Ishikawa (cell line): ENCODE results near the gene TKT.

Experiments used
- CREB1 ChIP-seq: IDR thresholded peaks from 2 replicates; pipeline ENCODE4 v1.6.1; 2012; ENCODE audit warnings: low read depth
- FOXM1 ChIP-seq: IDR thresholded peaks from 2 replicates; pipeline ENCODE4 v1.6.1; 2012; ENCODE audit warnings: low read depth, borderline replicate concordance
- RAD21 ChIP-seq: IDR thresholded peaks from 2 replicates; pipeline ENCODE4 v1.6.1; 2012; ENCODE audit warnings: low read depth
- TAF1 ChIP-seq: IDR thresholded peaks from 2 replicates; pipeline ENCODE4 v1.6.1; 2012; ENCODE audit warnings: low read depth, mild to moderate bottlenecking
- YY1 ChIP-seq: IDR thresholded peaks from 2 replicates; pipeline ENCODE4 v1.6.1; 2012; ENCODE audit warnings: low read depth
- TF ChIP-seq, protein P1 (sequence below): IDR thresholded peaks from 2 replicates; pipeline ENCODE4 v1.6.1; 2012
- TF ChIP-seq, protein P2 (sequence below): IDR thresholded peaks from 2 replicates; pipeline ENCODE4 v1.6.1; 2012; ENCODE audit warnings: low read depth, mild to moderate bottlenecking
- TF ChIP-seq, protein P3 (sequence below): IDR thresholded peaks from 2 replicates; pipeline ENCODE4 v1.6.1; 2012

DNA sequence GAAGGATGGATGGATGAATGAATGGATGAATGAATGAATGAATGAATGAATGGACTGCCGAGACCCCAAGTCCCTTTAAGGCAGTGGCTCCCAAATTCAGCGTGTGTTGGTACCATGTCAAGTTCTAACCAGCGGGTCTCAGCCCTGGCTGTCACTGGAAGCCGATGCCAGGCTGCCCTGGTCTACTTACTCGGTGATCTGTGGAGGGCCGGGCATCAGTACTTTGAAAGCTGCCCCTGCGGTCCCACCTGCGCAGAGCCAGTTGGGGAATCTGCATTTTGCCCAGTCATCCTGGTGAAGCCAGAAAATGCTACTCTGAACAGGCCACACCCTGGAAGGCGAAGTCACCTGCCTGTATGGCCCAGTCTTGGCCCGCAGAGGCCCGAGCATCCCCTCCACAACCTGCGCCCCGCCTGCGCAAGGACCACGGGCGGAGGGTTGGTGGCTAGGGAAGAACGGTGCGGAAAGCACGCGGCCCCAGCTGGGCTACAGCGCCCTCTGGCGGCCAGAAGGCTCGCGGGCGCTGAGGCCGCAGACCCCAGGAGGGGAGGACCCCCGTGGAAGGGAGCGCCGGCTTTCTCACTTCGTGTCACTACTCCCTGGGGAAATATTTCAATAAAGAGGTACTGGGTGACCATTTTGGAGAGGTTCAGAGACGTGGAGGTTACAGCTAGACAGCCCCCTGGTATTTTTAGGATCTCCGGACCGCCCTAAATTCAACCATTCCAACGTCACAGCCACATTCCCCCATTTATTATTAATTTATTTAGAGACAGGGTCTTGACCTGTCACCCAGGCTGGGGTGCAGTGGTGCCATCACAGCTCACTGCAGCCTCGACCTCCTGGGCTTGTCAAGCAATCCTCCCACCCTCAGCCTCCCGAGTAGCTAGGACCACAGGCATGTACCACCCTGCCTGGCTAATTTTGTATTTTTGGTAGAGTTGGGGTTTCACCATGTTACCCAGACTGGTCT lies 59.9 kb downstream of the TKT start:
- TF ChIP-seq, protein P1, sequence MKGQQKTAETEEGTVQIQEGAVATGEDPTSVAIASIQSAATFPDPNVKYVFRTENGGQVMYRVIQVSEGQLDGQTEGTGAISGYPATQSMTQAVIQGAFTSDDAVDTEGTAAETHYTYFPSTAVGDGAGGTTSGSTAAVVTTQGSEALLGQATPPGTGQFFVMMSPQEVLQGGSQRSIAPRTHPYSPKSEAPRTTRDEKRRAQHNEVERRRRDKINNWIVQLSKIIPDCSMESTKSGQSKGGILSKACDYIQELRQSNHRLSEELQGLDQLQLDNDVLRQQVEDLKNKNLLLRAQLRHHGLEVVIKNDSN, result 0 out of 2 replicates have a peak, but pooled peaks have one; percentile 17
- TF ChIP-seq, protein P2, sequence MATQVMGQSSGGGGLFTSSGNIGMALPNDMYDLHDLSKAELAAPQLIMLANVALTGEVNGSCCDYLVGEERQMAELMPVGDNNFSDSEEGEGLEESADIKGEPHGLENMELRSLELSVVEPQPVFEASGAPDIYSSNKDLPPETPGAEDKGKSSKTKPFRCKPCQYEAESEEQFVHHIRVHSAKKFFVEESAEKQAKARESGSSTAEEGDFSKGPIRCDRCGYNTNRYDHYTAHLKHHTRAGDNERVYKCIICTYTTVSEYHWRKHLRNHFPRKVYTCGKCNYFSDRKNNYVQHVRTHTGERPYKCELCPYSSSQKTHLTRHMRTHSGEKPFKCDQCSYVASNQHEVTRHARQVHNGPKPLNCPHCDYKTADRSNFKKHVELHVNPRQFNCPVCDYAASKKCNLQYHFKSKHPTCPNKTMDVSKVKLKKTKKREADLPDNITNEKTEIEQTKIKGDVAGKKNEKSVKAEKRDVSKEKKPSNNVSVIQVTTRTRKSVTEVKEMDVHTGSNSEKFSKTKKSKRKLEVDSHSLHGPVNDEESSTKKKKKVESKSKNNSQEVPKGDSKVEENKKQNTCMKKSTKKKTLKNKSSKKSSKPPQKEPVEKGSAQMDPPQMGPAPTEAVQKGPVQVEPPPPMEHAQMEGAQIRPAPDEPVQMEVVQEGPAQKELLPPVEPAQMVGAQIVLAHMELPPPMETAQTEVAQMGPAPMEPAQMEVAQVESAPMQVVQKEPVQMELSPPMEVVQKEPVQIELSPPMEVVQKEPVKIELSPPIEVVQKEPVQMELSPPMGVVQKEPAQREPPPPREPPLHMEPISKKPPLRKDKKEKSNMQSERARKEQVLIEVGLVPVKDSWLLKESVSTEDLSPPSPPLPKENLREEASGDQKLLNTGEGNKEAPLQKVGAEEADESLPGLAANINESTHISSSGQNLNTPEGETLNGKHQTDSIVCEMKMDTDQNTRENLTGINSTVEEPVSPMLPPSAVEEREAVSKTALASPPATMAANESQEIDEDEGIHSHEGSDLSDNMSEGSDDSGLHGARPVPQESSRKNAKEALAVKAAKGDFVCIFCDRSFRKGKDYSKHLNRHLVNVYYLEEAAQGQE, result no peak
- TF ChIP-seq YY1 (no peak), RAD21 (peak; percentile 95), FOXM1 (no peak), TAF1 (no peak), CREB1 (no peak)
- TF ChIP-seq, protein P3, sequence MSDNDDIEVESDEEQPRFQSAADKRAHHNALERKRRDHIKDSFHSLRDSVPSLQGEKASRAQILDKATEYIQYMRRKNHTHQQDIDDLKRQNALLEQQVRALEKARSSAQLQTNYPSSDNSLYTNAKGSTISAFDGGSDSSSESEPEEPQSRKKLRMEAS, result peak; percentile 88
